HEK293T (cell line): ENCODE measurements around the gene EME2.

Source experiments
- BHLHE40 ChIP-seq: fragments of 450-650 bp; IDR thresholded peaks from 2 replicates; pipeline ENCODE4 v1.6.1; 2016; ENCODE audit warnings: mild to moderate bottlenecking, moderate library complexity, borderline replicate concordance
- FOXA1 ChIP-seq: fragments of 450-650 bp; IDR thresholded peaks from 2 replicates; pipeline ENCODE4 v1.6.1; 2016; ENCODE audit warnings: mild to moderate bottlenecking
- L3MBTL2 ChIP-seq: fragments of 450-650 bp; conservative IDR thresholded peaks from 2 replicates; pipeline ENCODE4 v1.6.1; 2016; ENCODE audit warnings: mild to moderate bottlenecking

DNA sequence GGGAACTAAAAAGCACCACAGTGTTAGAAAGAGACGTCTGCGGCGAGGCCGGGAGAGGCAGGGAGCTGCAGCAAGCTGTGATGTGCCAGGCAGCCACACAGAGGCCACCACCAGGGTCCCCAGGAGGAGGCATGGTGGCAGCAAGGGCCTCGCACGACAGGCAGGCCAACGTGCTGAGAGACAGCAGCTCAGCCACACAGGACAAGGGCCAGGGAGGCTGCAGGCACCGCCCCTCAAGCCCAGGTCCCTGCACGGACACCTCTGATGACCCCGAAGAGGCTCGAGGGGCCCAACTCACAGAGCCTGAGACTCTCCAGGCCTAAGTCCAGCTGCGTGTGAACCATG lies 48.3 kb downstream of the EME2 start:
- TF ChIP-seq L3MBTL2 (no peak), FOXA1 (no peak), BHLHE40 (no peak)
